IPS-20b (cell line): ENCODE results near the gene SLC7A6.

ENCODE experiments used
- H3K27ac ChIP-seq: one replicate; pipeline ENCODE4 v1.5.1; 2013; ENCODE audit warnings: low read length
- H3K27me3 ChIP-seq: 2 replicates; pipeline ENCODE4 v1.6.1; 2013; ENCODE audit warnings: mild to moderate bottlenecking, low read length, inconsistent platforms; ENCODE audit not compliant: insufficient read depth
- H3K36me3 ChIP-seq: 2 replicates; pipeline ENCODE4 v1.6.1; 2013; ENCODE audit warnings: low read depth, mild to moderate bottlenecking, inconsistent platforms, low read length, moderate library complexity; ENCODE audit not compliant: insufficient read depth
- H3K4me1 ChIP-seq: 2 replicates; pipeline ENCODE4 v1.6.1; 2013; ENCODE audit warnings: mild to moderate bottlenecking, control low read depth, inconsistent platforms, low read length, moderate library complexity; ENCODE audit not compliant: insufficient read depth
- H3K4me3 ChIP-seq: 2 replicates; pipeline ENCODE4 v1.5.1; 2013; ENCODE audit warnings: mild to moderate bottlenecking, low read length, inconsistent platforms
- H3K9ac ChIP-seq: 2 replicates; pipeline ENCODE4 v1.6.1; 2013; ENCODE audit warnings: low read depth, mild to moderate bottlenecking, inconsistent platforms, low read length, moderate library complexity
- H3K9me3 ChIP-seq: 2 replicates; pipeline ENCODE4 v1.6.1; 2013; ENCODE audit warnings: mild to moderate bottlenecking, low read depth, low read length, inconsistent platforms; ENCODE audit not compliant: insufficient read depth

Gene SLC7A6

DNA sequence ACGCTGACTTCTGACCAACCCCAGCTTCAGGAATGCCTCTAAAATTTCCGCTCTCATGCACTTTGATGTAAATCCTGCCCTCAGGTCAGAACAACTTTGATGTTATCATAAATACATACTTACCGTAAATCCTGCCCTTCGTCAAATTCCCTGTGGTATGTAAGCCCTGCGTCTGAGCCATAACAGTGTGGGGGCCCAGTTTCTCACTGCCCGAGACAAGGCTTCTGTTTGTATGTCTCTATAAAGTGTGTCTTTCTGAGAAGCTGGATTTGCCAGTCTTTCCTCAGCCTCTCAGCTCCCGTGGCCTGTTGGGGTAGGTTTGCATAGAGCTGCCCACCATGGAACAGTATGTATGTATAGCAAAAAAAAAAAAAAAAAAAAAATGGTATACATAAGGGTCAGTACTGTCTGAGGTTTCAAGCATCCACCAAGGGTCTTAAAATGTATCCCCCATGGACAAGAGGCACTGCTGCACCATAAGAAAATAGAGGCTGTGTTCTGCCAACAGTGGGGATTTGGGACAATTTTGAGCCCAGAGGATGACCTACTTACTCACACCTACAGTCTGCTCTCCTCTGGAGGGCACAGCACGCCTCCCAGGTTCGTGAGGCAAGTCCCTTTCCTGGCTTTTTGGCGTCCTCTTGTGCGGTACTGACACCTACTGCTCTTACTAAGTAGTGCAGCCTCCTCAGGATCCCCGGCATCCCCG is 64.0 kb downstream of the SLC7A6 start:
- Histone ChIP-seq H3K4me1 (peaks cover 3% of the 10 kb centered on the region; the same call in 1 of the 2 replicates), H3K27me3 (no peaks in the 10 kb centered on the region), H3K9me3 (no peaks in the 10 kb centered on the region), H3K4me3 (no peak overlapping the region), H3K36me3 (peaks cover 65% of the 10 kb centered on the region), H3K9ac (no peak overlapping the region), H3K27ac (no peak overlapping the region)

DNA sequence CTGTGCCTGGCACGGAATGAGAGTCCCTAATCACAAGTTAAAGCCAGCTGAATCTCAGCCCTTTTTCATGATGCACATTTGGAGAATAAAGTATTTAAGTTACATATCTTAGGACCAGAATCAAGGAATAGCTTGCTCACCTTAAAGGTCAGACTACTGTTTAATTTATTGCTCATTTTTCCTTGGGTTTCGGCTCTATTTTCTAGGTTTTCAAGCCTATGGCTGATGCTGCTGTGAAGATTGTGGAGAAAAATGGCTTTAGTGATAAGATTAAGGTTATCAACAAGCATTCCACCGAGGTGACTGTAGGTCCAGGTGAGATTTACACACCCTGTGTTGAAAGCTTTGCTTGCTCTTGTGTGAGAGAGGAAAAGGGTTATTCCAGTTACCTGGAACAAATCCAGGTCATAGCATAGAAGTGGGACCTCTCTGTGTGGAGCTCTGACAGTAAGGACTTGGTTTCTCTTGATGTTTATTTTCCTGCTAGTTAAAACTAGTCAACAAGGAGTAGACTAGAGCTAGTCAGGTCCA is 64.6 kb downstream of the SLC7A6 start:
- Histone ChIP-seq H3K4me1 (peaks cover 3% of the 10 kb centered on the region; the same call in 1 of the 2 replicates), H3K9me3 (no peaks in the 10 kb centered on the region), H3K27ac (no peak overlapping the region), H3K27me3 (no peaks in the 10 kb centered on the region), H3K4me3 (no peak overlapping the region), H3K9ac (no peak overlapping the region), H3K36me3 (peaks cover 63% of the 10 kb centered on the region)

DNA sequence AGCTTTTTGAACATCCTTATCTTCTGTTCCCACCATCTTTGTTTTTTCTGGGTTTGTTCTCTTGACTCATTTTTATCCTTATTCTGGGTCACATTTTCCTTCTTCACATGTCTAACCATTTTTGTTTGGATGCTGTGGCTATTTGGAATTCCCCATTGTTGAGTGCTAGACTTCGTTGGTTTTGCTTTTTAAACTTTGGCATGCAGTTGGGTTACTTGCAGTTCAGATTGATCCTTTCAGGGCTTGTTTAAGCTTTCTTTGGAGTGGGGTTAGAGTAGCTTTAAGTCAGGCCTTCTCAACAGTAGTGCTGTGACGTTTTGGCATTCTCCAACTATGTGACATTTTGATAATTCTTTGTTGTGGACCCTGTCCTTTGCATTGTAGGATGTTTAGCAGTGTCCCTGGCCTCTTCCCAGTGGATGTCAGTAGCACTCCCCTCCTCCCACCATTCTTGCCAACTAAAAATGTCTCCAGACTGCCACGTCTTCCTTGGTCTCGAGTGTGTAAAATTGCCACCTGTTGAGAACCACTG is 67.6 kb downstream of the SLC7A6 start:
- Histone ChIP-seq H3K4me1 (peaks cover 3% of the 10 kb centered on the region; the same call in 1 of the 2 replicates), H3K27me3 (no peaks in the 10 kb centered on the region), H3K9ac (no peak overlapping the region), H3K4me3 (no peak overlapping the region), H3K27ac (no peak overlapping the region), H3K9me3 (no peaks in the 10 kb centered on the region), H3K36me3 (peaks cover 51% of the 10 kb centered on the region)

DNA sequence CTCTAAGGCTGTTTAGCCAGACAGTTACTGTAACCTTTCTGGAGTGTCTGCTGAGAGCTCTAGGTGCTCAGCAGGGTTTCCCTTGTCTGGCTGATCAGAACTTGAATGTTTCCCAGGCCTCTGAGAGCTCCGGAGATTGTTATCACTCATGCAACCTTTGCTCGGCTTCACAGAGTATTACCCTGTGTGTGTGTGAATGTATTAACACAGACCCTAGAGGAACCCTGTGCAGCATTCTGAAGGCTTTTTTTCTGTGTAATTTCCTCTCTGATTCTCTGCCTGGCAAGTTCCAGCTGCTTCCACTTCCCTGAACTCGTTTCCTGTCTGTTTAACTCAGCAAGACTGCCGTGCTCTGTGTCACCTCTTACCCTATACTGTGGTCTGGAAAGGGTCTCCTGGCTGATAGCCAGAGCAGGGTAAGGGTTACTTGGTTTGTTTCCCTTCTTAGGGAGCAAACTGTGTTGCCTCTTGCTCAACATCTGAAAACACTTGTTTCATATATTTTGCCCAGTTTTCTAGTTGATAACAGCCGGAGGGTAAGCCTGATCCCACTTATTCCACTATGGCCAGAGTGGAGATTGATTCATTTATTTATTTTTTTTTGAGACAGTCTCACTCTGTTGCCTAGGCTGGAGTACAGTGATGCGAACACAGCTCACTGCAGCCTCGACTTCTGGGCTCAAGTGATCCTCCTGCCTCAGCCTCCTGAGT is 68.2 kb downstream of the SLC7A6 start:
- H3K36me3 ChIP-seq = peaks cover 55% of the 10 kb centered on the region
- H3K9me3 ChIP-seq = no peaks in the 10 kb centered on the region
- H3K9ac ChIP-seq = no peak overlapping the region
- peaks cover 3% of the 10 kb centered on the region; the same call in 1 of the 2 replicates for H3K4me1 ChIP-seq
- H3K27me3 ChIP-seq = no peaks in the 10 kb centered on the region
- no peak overlapping the region for H3K4me3 ChIP-seq
- H3K27ac ChIP-seq = no peak overlapping the region

DNA sequence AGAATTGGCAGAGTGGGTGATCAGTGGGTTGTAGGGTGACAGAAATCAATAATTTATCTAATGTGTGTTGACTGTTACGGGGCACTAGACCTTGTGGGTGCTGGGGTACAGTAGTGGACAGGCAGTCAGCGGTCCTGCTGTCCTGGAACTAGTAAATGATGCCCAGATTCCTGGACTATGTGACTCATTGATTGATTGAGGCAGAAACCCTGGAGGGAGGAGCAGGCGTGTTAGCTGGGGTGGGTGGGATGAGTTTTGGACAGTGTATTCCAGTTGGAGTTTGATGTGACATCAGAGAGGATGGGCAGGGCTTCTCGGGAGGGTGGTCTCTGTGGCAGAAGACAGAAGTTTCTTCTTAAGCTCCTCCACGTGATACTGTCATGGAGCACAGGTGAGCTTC is 70.8 kb downstream of the SLC7A6 start:
- Histone ChIP-seq H3K27me3 (no peaks in the 10 kb centered on the region), H3K9me3 (no peaks in the 10 kb centered on the region), H3K4me3 (no peak overlapping the region), H3K36me3 (peaks cover 68% of the 10 kb centered on the region), H3K4me1 (no peaks in the 10 kb centered on the region), H3K27ac (no peak overlapping the region), H3K9ac (no peak overlapping the region)

DNA sequence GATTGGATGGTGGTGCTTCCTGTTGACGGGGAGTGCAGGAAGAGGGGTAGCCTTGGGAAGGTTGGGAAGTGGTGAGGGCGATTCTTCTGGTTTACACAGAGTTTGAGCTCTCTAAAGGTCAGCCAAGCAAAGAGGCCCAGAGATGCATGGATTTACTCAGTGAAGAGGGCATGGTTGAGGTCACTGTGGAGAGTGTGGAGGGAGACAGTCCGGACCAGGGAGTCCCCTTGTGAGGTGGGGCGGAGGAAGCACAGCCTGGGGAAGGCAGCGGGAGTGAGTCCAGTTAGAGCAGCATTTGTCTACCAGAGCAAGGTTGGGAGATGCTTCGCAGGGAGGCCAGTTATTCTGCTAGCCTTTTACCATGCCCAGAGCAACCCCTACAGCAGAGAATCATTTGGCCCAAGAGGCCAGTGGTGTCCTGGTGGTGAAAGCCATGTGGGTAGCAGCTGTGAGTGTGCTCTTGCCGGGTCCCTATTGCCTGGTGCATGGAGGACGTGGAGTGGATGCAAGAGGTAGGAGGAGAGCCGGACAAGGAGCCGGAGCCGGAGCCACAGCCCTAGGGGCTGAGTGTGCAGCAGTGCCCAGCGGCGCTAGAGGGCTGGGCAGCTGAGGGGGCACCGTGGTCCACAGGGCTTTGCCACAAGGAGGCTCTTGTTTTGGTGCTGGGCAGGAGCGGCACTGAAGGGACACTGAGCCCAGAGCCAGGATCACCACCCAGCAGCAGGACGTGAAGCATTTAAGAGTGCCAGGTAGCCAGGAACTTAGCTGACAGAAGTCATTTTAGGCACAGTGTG is 74.2 kb downstream of the SLC7A6 start:
- H3K9ac ChIP-seq = no peak overlapping the region
- H3K27ac ChIP-seq = no peak overlapping the region
- H3K4me3 ChIP-seq = no peak overlapping the region
- H3K36me3 ChIP-seq = peaks cover 76% of the 10 kb centered on the region
- no peaks in the 10 kb centered on the region for H3K9me3 ChIP-seq
- no peaks in the 10 kb centered on the region for H3K4me1 ChIP-seq
- no peaks in the 10 kb centered on the region for H3K27me3 ChIP-seq

DNA sequence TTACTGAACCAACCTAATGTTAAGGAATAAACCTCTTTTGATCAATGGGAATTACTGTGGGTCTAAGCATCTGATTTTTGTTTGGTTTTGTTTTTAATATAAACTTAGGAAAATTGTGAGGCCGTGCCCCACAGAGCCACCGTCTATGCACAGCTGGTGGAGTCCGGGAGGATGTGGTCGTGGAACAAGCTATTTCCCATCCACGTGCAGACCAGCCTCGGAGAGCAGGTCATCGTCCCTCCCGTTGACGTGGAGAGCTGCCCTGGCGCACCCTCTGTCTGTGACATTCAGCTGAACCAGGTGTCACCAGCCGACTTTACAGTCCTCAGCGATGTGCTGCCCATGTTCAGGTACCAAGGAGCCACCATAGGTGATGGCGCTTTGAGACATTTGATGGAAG is 74.9 kb downstream of the SLC7A6 start:
- Histone ChIP-seq H3K4me3 (no peak overlapping the region), H3K27me3 (no peaks in the 10 kb centered on the region), H3K4me1 (no peaks in the 10 kb centered on the region), H3K27ac (no peak overlapping the region), H3K9me3 (no peaks in the 10 kb centered on the region), H3K36me3 (peaks cover 78% of the 10 kb centered on the region), H3K9ac (no peak overlapping the region)

DNA sequence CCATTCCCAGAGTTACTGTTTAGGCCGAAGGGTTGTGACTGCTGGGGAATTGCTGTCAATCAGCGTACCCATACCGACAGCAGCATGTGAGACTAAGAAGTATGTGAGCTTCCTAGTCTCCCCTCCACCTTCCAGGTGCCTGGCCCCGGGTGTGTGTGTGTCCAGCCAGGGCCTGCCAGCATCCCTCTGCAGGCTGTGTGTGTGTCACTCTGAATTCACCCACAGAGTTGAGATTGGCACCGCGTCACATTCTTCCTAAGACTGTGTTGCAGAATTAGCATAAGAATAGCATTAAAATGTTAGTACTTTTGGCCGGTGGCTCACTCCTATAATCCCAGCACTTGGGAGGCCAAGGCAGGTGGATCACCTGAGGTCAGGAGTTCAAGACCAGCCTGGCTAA is 78.3 kb downstream of the SLC7A6 start:
- no peak overlapping the region for H3K9ac ChIP-seq
- H3K27ac ChIP-seq = no peak overlapping the region
- no peaks in the 10 kb centered on the region for H3K27me3 ChIP-seq
- H3K4me1 ChIP-seq = no peaks in the 10 kb centered on the region
- no peaks in the 10 kb centered on the region for H3K9me3 ChIP-seq
- peaks cover 95% of the 10 kb centered on the region for H3K36me3 ChIP-seq
- no peak overlapping the region for H3K4me3 ChIP-seq

DNA sequence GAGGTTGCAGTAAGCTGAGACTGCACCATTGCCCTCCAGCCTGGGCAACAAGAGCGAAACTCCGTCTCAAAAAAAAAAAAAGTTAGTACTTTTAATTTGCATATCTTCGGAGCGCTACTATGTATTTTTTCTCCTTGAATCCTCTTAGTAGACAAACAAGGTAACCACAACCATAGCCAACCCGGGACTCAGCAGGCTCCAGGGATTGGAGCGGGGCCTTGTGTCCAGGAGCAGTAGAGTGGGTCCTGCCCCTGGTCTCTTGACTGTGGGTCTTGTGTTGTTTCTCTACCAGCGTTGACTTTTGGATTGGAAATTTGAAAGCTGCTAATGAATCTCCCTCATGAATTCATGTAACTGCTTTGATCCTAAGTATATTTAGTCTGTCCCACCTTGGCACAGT is 78.8 kb downstream of the SLC7A6 start:
- Histone ChIP-seq H3K9me3 (no peaks in the 10 kb centered on the region), H3K9ac (no peak overlapping the region), H3K4me1 (no peaks in the 10 kb centered on the region), H3K4me3 (no peak overlapping the region), H3K27ac (no peak overlapping the region), H3K36me3 (peaks cover 95% of the 10 kb centered on the region), H3K27me3 (no peaks in the 10 kb centered on the region)

DNA sequence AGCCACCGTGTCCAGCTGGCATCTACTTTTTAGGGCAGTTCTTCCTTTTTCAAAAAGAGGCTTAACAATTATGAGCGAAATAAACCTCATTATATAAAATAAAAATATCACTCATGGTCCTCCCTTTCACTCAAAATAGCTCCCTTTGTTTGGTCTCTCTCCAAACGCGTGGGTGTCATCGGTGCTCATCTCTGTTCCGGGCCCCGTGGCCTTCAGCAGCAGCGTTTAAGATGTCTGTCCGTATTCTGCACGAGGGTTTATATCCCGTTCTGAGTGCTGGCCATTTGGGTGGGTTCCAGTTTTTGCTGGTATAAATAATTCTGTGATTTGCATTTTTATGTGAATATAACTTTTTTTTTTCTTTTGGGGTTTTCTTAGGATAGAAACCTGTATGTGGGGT is 79.9 kb downstream of the SLC7A6 start:
- no peak overlapping the region for H3K27ac ChIP-seq
- no peak overlapping the region for H3K4me3 ChIP-seq
- H3K9ac ChIP-seq = no peak overlapping the region
- H3K27me3 ChIP-seq = no peaks in the 10 kb centered on the region
- peaks cover 94% of the 10 kb centered on the region for H3K36me3 ChIP-seq
- H3K9me3 ChIP-seq = no peaks in the 10 kb centered on the region
- H3K4me1 ChIP-seq = no peaks in the 10 kb centered on the region

DNA sequence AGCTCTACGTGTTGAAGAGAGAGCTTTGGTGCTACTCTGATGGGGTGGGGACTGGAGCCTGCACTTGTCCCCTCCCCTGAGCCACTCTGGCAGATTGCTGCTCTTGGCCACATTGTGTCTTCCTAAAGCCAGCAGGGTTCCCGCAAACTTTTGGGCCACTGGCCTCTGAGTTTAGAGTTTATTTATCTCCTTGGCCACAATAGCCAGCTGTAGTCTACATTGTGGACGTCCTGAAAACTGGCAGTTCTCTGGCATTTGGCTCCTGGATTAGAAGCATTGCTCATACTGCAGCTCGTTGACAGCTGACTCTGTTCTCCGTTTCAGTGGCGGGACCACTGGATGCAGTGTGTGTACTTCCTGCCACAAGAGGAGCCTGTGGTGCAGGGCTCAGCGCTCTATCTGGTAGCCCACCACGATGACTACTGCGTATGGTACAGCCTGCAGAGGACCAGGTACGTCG is 81.1 kb downstream of the SLC7A6 start:
- Histone ChIP-seq H3K9me3 (no peaks in the 10 kb centered on the region), H3K36me3 (peaks cover 94% of the 10 kb centered on the region), H3K4me1 (no peaks in the 10 kb centered on the region), H3K4me3 (no peak overlapping the region), H3K27ac (no peak overlapping the region), H3K27me3 (no peaks in the 10 kb centered on the region), H3K9ac (no peak overlapping the region)
